Stimulated activated CD8-positive, alpha-beta memory T cell treated with anti-CD3 and anti-CD28 coated beads, Interleukin-4, amount 100 ng/mL, for 48 hours (primary cell): ENCODE results near the gene KIAA0930.
"Not testable (repeated sequence)": the region's sequence is repeated elsewhere in the genome, so short reads cannot be mapped to it uniquely, and the experiment has no call there.

Experiments used
- DNase-seq: peaks from one replicate; pipeline ENCODE4 v3.0.0-alpha.2; 2020

The KIAA0930 gene

GRCh38 chr22:45240810-45241631, at the start of gene KIAA0930:
TSS of gene KIAA0930 (minus strand) at chr22:45240894. CDS start at chr22:45240703, 191 bp downstream.
- DNase-seq, result peak; percentile 86

GRCh38 chr22:45286854-45287551, 46.3 kb upstream of the KIAA0930 start:
- DNase-seq, result no peak

GRCh38 chr22:45285263-45286058, 44.8 kb upstream of the KIAA0930 start:
- DNase-seq, result no peak

- DNase-seq, result peak; percentile 72
Observed at GRCh38 chr22:45284705-45285262, 44.1 kb upstream of the KIAA0930 start, which contains the start of gene UPK3A. TSS of gene UPK3A (plus strand) at chr22:45284949. CDS start at chr22:45285014, 65 bp downstream.

- no peak for DNase-seq
Observed at GRCh38 chr22:45281010-45281409, 40.3 kb upstream of the KIAA0930 start.

- DNase-seq, result no peak
Observed at GRCh38 chr22:45280587-45280980, 39.9 kb upstream of the KIAA0930 start.

GRCh38 chr22:45278125-45278524, 37.4 kb upstream of the KIAA0930 start:
- no peak for DNase-seq

GRCh38 chr22:45277720-45278119, 37.0 kb upstream of the KIAA0930 start:
- DNase-seq, result not testable (repeated sequence)

- no peak for DNase-seq
Observed at GRCh38 chr22:45276507-45277105, 35.9 kb upstream of the KIAA0930 start.

- DNase-seq, result no peak
Observed at GRCh38 chr22:45273452-45274075, 32.9 kb upstream of the KIAA0930 start.

GRCh38 chr22:45272498-45272897, 31.8 kb upstream of the KIAA0930 start:
- no peak for DNase-seq

- no peak for DNase-seq
Observed at GRCh38 chr22:45271667-45272201, 31.0 kb upstream of the KIAA0930 start.

GRCh38 chr22:45270095-45271020, 29.7 kb upstream of the KIAA0930 start:
- no peak for DNase-seq

GRCh38 chr22:45268958-45269844, 28.5 kb upstream of the KIAA0930 start:
- DNase-seq, result peak; percentile 90

GRCh38 chr22:45268167-45268957, 27.7 kb upstream of the KIAA0930 start:
- no peak for DNase-seq

GRCh38 chr22:45265535-45265934, 24.8 kb upstream of the KIAA0930 start:
- no peak for DNase-seq

GRCh38 chr22:45263463-45264269, 23.0 kb upstream of the KIAA0930 start:
- no peak for DNase-seq
